Measurements from ENCODE around the gene EXPH5.
A peak's percentile ranks its signal among the peaks of the same experiment; 100 is the strongest.
"Not testable (repeated sequence)": the region's sequence is repeated elsewhere in the genome, so short reads cannot be mapped to it uniquely, and the experiment has no call there.

Gene EXPH5

DNA sequence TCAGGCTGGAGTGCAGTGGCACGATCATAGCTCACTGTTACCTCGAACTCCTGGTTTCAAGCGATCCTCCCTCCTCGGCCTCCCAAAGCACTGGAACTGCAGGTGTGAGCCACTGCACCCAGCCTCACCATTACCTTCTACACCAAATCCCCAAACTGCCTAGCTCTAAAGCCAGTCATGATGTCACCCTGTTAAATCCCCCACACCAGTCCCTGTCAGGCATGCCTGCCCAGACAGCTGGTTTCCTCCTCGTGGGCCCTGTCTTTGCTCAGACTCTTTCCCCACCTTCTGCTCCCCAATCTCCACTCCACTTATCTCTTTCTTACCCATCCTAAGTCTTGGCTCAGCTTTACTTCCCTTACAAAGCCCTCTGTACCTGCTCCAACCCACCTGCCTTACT is 12.5 kb upstream of the EXPH5 start:
- TF ChIP-seq Cebpa-rat (IDR thresholded peaks at IDR 0.05), result no peak
- no peaks in the 10 kb centered on the region for H3K36me3 ChIP-seq
- peaks cover 9% of the 10 kb centered on the region for H3K4me1 ChIP-seq
- no peak overlapping the region for H3K9ac ChIP-seq
- H3K27me3 ChIP-seq, result no peaks in the 10 kb centered on the region
- H3K27ac ChIP-seq, result no peak overlapping the region
- H4K20me1 ChIP-seq, result no peaks in the 10 kb centered on the region
- no peaks in the 10 kb centered on the region for H3K9me3 ChIP-seq
- H3K4me2 ChIP-seq, result no peak overlapping the region
- no peak overlapping the region for H3K4me3 ChIP-seq

- H3K36me3 ChIP-seq, H3K27ac ChIP-seq, H3K4me1 ChIP-seq, H3K4me2 ChIP-seq, H3K9me3 ChIP-seq, H3K9ac ChIP-seq, H3K4me3 ChIP-seq, H3K27me3 ChIP-seq, H4K20me1 ChIP-seq: not testable (repeated sequence)
Observed at GRCh38 chr11:108602818-108603217, 9.2 kb upstream of the EXPH5 start.

- no peak overlapping the region for H3K4me2 ChIP-seq
- H3K4me1 ChIP-seq, result no peaks in the 10 kb centered on the region
- H3K4me3 ChIP-seq, result no peak overlapping the region
- no peaks in the 10 kb centered on the region for H3K27me3 ChIP-seq
- no peaks in the 10 kb centered on the region for H3K9me3 ChIP-seq
- H3K27ac ChIP-seq, result no peak overlapping the region
- H3K36me3 ChIP-seq, result no peaks in the 10 kb centered on the region
- H3K9ac ChIP-seq, result no peak overlapping the region
- TF ChIP-seq Cebpa-rat (IDR thresholded peaks at IDR 0.05), result no peak
- H4K20me1 ChIP-seq, result no peaks in the 10 kb centered on the region
Observed at GRCh38 chr11:108601150-108601549, 7.6 kb upstream of the EXPH5 start.

GRCh38 chr11:108599978-108600377 is 6.4 kb upstream of the EXPH5 start:
- H4K20me1 ChIP-seq, result no peaks in the 10 kb centered on the region
- no peaks in the 10 kb centered on the region; the same call in 1 of the 2 replicates for H3K27me3 ChIP-seq
- no peak overlapping the region for H3K9ac ChIP-seq
- TF ChIP-seq Cebpa-rat (IDR thresholded peaks at IDR 0.05), result no peak
- no peak overlapping the region for H3K4me3 ChIP-seq
- no peaks in the 10 kb centered on the region for H3K9me3 ChIP-seq
- no peak overlapping the region for H3K4me2 ChIP-seq
- no peaks in the 10 kb centered on the region for H3K36me3 ChIP-seq
- H3K27ac ChIP-seq, result no peak overlapping the region
- H3K4me1 ChIP-seq, result no peaks in the 10 kb centered on the region

GRCh38 chr11:108597736-108598355 is 4.3 kb upstream of the EXPH5 start:
- H4K20me1 ChIP-seq, result no peaks in the 10 kb centered on the region
- no peak for TF ChIP-seq Cebpa-rat (IDR thresholded peaks at IDR 0.05)
- peaks cover 14% of the 10 kb centered on the region for H3K27me3 ChIP-seq
- no peaks in the 10 kb centered on the region for H3K36me3 ChIP-seq
- no peak overlapping the region for H3K27ac ChIP-seq
- peaks cover 4% of the 10 kb centered on the region; the same call in 1 of the 2 replicates for H3K9me3 ChIP-seq
- H3K9ac ChIP-seq, result no peak overlapping the region
- no peak overlapping the region for H3K4me2 ChIP-seq
- H3K4me1 ChIP-seq, result no peaks in the 10 kb centered on the region
- no peak overlapping the region for H3K4me3 ChIP-seq

DNA sequence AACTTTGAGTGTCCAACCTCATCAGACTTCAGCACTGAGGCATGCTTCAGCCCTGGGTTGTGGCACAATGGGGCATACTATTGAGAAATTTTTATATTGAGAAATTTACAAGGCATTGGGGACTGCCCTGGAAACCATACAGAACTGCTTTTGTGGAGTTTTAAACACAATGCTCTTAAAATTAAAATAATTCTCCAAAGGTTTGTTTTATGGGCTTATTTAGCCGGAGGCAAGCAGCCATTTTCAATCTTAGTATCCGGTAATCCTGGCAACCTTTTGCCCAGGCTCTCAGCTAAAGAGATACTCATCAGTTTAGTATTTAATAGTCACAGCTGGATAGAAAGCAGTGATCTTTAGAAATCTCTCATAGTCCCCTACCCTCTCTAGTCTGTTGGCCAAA is 3.1 kb upstream of the EXPH5 start:
- Histone ChIP-seq H3K4me2 (no peak overlapping the region), H4K20me1 (no peaks in the 10 kb centered on the region), H3K4me1 (no peaks in the 10 kb centered on the region), H3K27ac (no peak overlapping the region), H3K9ac (no peak overlapping the region), H3K36me3 (no peaks in the 10 kb centered on the region), H3K4me3 (no peak overlapping the region), H3K27me3 (peaks cover 26% of the 10 kb centered on the region), H3K9me3 (peaks cover 11% of the 10 kb centered on the region; the same call in 1 of the 2 replicates)
- TF ChIP-seq Cebpa-rat (IDR thresholded peaks at IDR 0.05), result no peak

GRCh38 chr11:108593923-108594434 is 411 bp upstream of the EXPH5 start:
- Histone ChIP-seq H3K9me3 (peaks cover 11% of the 10 kb centered on the region; the same call in 1 of the 2 replicates), H3K4me2 (peak overlapping the region; percentile 80), H3K9ac (no peak overlapping the region), H3K4me3 (peak overlapping the region; percentile 68), H3K36me3 (no peaks in the 10 kb centered on the region), H3K4me1 (no peaks in the 10 kb centered on the region), H3K27ac (no peak overlapping the region), H4K20me1 (no peaks in the 10 kb centered on the region), H3K27me3 (peaks cover 28% of the 10 kb centered on the region)
- no peak for TF ChIP-seq Cebpa-rat (IDR thresholded peaks at IDR 0.05)

DNA sequence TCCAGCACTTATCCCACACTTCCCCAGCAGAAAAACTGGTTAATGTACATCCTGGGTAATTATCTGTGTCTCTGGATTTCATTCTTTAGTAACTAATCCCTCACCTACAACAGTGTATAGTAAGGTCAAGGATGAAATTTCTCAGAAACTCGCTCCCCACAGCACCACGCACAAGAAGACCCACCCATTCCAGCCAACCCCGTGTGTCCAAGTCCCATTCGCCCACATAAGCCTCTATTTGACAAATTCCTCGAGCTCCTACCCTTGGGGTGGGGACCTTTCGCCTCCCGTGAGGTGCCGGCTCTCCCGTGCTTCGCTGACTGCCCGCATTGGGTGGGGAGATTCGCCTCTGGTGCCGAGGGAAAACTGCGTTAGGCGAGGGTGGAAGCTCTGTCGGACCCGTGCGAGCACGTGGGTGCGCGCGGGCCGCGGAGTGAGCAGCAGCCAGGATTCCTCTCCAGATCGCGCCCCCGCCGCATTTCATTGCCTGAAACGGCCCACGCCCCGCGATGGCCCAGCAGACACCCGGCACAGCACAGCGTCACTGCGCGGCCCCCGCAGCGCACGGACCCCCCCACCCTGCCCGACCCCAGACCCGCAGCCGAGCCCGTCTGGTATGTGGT is 866 bp downstream of the EXPH5 start:
- Histone ChIP-seq H4K20me1 (no peaks in the 10 kb centered on the region), H3K4me1 (no peaks in the 10 kb centered on the region), H3K9ac (no peak overlapping the region), H3K36me3 (no peaks in the 10 kb centered on the region), H3K9me3 (peaks cover 11% of the 10 kb centered on the region; the same call in 1 of the 2 replicates), H3K4me3 (peak overlapping the region; percentile 68), H3K27ac (no peak overlapping the region), H3K4me2 (peak overlapping the region; percentile 80), H3K27me3 (peaks cover 28% of the 10 kb centered on the region)
- TF ChIP-seq Cebpa-rat (IDR thresholded peaks at IDR 0.05), result no peak

- Histone ChIP-seq H3K4me3 (no peak overlapping the region), H3K4me2 (no peak overlapping the region), H3K27me3 (peaks cover 28% of the 10 kb centered on the region)
Observed at GRCh38 chr11:108591893-108592292, 1.7 kb downstream of the EXPH5 start.

GRCh38 chr11:108589136-108589535 is 4.4 kb downstream of the EXPH5 start:
- Histone ChIP-seq H3K9me3 (peaks cover 11% of the 10 kb centered on the region; the same call in 1 of the 2 replicates), H3K27me3 (peaks cover 27% of the 10 kb centered on the region), H3K4me2 (no peak overlapping the region), H3K9ac (no peak overlapping the region), H4K20me1 (no peaks in the 10 kb centered on the region), H3K4me1 (peaks cover 5% of the 10 kb centered on the region), H3K36me3 (no peaks in the 10 kb centered on the region), H3K4me3 (no peak overlapping the region), H3K27ac (no peak overlapping the region)
- TF ChIP-seq Cebpa-rat (IDR thresholded peaks at IDR 0.05), result no peak

More at GRCh38 chr11:108591893-108592292, 1.7 kb downstream of the EXPH5 start:
- no peaks in the 10 kb centered on the region for H3K36me3 ChIP-seq
- peaks cover 11% of the 10 kb centered on the region; the same call in 1 of the 2 replicates for H3K9me3 ChIP-seq
- no peaks in the 10 kb centered on the region for H3K4me1 ChIP-seq
- TF ChIP-seq Cebpa-rat (IDR thresholded peaks at IDR 0.05), result no peak
- no peaks in the 10 kb centered on the region for H4K20me1 ChIP-seq
- no peak overlapping the region for H3K27ac ChIP-seq
- no peak overlapping the region for H3K9ac ChIP-seq
